Renal cortical epithelial cell (primary cell): Measurements from ENCODE around the gene CWC22. TPM values are rescaled to one million over a fixed set of nuclear protein-coding genes. Genes with fewer than 3 reads are reported as not detected.
"Not testable (repeated sequence)": the region's sequence is repeated elsewhere in the genome, so short reads cannot be mapped to it uniquely, and the experiment has no call there.

ENCODE experiments used
- DNase-seq: peaks from one replicate; pipeline ENCODE4 v3.0.0-alpha.2; 2011; ENCODE audit warnings: low read depth
- total RNA-seq: library from RNA; depleted of rRNA; stranded (reverse); fragments of >200 nt; gene quantifications from 2 replicates; pipeline ENCODE4 v1.2.3, GENCODE V29; 2014

CWC22 gene
- total RNA-seq, 1 donor from 2014 or later, result 25.9 TPM

DNA sequence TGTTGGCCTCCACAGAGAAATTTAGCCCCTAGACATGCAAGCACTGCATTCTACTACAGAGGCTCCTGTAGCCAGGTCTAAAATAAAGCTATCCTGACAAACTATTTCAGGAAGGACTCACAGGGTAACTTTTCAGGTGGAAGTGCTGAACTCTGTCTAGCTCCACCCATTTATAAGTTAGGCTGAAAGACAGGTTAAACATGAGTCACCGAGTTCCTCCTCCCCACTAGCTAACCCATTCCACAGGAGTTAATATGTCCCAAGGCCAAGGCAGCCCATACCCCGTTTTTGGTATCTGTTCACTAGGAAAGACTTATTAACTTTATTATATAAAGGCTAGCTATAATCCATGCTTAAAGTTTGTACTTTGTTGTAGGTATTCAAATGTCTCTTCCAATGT is 3.5 kb downstream of the CWC22 start:
- peak; percentile 73 for DNase-seq

DNA sequence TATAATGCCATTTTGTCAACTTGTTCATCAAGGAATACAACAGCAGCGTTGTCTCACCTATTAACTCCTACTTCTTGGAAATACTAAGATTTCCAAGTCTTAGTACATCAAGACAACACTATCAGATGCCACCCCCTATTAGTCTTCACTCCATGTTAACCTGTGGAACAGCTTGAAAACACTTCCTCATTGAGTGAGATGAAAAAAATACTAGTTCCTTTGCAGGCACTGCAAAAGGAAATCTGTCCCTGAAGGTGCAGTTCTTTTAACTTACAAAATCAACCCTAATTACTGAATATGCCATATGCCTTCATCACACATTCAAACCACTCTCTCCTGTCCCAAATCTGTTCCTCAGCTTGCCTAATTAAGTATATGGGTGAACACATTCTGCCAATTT is 4.0 kb downstream of the CWC22 start:
- no peak for DNase-seq

DNA sequence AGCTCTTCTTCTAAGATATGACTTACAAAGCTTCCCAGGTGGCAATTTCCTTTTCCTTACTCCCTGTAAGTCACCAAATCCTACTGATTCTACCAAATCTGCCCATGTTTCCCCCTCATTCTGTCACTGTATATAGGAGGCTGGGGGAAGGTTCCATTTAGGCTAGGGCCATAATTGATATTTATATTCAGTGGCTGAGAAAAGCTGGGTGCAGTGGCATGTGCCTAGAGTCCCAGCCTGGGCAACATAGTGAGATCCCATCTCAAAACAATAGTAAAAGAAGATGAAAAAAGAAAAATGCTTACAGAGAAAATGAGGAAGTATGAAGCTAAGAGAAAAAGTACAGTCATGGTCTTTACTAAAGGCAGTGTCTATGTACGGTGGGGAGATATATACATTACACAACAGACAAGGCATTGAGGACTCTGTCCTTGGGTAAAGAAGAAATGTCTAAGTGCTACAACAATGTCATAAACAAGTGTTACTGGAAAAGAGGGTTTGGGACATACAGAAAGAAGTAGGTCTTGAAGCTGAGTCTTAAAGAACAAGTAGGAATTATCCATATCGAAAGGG is 4.8 kb downstream of the CWC22 start:
- DNase-seq, result no peak

DNA sequence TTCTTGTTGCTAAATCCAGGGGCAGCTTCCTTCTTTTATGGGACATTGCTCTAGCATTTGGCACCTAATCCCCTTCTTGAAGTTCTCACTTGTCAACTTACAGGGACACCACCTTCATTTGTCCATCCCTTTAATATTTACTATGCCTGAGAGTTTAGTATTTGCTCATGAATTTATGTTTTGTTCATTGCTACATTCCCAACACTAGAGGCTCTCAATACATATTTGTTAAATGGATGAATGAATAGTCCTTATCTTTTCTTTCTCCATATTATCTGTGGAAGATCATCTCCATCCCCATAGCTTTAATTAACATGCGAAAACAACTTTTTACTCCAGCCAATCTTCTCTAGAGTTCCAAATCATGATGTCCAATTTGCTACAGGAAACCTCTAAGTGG is 5.4 kb downstream of the CWC22 start:
- DNase-seq, result no peak

DNA sequence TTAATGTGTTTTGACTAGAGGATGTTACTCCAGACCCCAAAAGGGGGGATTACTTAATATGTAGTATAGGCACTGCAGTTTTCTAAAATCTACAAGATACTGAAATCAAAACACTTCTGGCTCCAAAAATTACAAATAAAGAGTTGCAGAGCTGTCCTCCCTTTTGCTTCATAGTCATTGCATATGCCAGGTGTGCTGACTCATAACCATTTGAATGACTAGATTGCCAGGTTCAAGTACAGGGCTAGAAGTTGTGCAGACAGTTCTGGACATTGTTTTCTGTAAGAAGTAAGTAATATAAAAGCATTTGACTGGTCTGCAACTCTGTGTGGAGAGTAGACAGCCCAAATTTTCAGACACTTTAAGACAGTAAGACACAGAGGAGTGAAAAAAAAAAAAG is 6.7 kb downstream of the CWC22 start:
- DNase-seq, result peak; percentile 22

DNA sequence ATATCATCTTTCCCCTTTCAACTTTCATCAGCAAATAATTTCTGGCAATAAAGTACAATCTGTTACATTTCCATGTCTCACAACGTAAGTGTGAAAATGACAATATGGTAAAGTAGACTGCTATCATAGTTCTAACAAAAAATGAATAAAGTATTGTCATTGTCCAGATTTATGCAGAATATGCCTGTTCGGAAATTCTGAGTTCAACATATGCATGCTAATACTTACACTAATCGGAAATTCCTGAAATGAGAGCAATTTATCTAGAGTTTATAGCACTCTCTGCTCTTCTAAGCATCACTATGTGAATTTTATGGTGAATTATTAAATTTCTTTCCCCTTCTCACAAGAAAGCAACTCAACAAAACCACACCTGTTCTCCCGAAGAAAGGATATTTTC is 8.1 kb downstream of the CWC22 start:
- no peak for DNase-seq

DNA sequence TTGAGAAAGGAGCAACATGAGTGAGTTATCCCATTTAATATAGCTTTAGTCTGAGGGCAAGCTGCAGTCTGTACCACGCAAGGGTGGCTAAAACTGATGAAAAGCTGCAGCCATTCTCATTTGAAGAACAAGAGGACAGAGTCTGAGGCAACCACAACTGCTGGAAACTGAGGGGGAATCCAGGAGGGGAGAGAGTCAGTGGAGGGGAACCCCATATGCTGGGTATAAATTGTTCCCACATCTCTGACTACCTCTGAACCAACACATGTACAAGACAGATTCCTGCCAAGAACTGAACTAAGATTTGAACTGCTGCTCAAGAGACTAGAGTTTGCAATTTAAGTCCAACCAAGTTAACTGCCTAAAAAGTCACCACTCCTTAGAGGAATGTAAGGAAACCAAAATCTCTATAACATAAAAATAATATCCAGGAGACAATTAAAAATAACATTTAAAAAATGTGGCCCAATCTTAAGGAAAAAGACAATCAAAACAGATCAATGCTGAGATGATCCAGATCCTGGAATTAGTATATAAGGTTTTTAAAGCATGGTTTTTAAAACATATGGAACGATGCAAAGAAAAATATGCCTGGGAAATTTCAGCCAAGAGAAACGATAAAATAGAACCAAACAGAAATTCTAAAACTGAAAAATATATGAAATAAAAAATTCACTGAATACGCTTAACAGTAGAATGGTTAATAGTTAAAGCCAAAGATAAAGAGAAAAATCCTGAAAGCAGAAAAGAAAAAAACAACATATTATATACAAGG is 11.2 kb downstream of the CWC22 start:
- DNase-seq, result no peak

DNA sequence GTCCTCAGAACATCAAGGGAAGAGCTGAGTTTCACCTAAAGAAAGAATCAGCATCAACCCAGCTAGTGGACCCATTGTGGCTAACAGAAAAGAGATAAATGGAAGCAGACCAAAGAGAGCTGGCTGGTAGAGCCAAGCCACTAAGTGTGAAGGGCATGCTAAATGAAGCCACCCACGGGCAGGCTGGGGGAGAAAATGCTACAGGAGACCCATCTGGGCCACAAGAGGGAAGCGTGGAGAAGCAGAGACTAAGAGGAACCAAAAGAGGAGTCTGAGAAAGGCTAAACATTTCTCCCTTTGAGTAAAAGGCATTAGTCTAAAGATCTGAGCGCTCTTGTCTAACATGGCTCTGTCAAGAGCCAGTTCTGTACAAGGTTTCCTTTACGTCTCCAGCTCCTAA is 15.8 kb downstream of the CWC22 start:
- peak; percentile 14 for DNase-seq

DNA sequence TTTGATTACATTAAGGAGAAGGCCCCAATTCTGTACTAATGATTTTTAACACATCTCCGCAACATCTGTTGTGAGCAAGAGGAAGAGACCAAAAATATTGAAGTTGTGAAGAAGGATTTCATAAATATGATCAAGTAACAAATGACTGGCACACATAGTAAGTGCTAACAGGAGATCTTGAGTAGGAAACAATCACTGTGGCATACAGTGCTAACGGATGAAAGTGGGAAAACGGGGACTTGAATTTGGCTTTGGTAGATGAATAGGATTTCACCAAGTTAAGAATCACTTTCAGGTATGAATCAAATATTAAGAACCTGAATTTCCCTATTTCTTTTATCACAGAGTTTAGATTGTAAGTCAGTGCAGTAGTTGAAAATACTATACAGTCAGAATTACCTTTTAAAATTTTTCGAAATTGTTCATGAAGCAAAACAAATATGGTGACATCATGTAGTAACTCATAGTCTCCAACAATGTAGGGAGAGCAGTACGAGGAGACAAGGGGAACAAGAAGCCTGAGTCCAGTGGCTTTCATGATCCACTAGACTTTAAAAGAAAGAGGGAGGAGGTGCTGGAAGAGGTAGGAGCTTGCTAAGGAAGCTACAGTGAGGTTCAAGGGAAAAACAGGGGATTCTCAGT is 16.3 kb downstream of the CWC22 start:
- DNase-seq, result no peak

DNA sequence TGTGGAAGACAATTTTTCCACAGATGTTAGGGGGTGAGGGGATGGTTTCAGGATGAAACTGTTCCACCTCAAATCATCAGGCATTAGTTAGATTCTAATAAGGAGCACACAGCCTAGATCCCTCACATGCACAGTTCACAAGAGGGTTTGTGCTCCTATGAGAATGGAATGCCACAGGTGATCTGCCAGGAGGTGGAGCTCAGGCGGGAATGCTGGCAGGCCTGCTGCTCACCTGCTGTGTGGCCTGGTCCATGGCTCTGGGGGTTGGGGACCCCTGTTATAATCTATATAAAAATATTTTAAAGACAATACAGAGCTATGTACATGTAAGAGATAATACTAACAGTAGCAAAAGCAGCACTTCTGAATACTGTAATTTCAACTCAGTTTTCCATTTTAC is 19.2 kb downstream of the CWC22 start:
- no peak for DNase-seq

DNA sequence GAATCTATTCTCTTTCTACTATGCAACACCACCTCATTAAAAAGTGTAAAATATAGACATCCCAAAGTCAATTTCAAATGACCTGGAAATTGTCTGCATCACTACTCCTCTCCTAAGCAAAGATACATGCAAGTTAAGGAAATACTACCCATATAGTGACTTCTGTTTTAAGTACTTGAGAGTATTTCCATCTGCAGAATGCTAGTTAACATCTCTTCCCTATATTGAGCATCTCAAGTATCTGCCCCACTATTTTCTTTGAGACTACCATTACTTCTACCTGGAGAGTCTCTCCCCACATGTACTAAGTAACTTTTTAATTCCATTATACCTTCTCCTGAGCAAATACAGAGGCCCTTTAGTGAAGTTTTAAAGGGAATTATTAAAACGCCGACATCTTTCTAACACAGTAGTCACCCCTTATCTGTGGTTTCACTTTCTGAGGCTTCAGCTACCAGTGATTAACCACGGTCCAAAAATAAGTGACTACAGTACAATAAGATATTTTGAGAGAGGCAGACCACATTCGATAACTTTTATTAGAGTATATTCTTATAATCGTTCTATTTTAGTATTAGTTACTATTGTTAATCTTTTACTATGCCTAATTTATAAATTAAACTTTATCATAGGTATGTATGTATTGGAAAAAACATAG is 21.8 kb downstream of the CWC22 start:
- DNase-seq, result no peak

DNA sequence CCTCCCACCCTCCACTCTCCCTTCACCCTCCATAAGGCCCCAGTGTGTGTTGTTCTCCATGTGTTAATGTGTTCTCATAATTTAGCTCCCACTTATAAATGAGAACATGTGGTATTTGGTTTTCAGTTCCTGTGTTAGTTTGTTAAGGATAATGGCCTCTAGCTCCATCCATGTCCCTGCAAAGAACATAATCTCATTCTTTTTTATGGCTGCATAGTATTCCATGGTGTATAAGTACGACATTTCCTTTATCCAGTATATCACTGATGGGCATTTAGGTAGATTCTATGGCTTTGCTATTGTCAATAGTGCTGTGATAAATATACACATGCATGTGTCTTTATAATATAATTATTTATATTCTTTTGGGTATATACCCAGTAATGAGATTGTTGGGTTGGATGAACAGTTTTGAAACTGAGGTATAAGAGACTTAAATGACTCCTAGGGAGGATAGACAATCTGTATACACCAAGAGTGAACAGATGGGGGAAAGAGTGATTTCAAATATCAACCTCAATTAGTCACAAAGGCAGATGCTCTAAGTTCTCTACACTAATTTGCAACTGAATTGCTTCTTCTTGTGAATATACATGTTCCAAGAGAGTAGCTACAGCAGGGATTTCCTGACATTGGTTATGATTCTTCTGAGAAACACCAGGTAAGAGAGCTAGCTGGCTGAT is 23.7 kb downstream of the CWC22 start:
- DNase-seq, result no peak

DNA sequence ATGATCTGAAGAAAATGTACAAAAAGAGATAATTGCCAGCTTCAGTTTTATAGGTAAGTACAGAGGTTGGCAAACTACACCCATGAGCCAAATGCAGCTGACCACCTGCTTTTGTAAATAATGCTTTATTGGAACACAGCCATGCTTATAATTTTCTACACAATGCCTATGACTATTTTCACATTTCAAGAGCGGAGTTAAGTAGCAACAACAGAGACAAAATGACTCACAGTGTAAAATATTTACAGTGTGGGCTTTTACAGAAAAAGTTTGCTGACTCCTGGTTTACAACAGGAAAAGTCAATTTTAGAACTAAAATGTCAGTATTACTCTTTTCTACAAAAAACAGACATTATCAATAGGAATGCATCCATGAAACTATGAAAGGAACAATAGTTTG is 26.0 kb downstream of the CWC22 start:
- DNase-seq, result peak; percentile 56

DNA sequence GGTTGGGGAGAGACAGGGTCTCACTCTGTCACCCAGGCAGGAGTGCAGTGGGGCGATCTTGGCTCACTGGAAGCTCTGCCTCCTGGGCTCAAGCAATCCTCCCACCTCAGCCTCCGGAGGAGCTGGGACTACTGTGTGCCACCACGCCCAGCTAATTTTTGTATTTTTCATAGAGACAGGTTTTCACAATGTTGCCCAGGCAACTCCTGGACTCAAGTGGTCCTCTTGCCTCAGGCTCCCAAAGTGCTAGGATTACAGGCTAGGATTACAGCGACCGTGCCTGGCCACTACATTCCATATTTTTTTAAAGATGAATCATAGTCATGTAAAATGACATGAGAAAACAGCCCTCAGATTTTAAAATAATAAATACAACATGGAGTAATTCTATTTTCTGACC is 32.3 kb downstream of the CWC22 start:
- DNase-seq, result no peak

DNA sequence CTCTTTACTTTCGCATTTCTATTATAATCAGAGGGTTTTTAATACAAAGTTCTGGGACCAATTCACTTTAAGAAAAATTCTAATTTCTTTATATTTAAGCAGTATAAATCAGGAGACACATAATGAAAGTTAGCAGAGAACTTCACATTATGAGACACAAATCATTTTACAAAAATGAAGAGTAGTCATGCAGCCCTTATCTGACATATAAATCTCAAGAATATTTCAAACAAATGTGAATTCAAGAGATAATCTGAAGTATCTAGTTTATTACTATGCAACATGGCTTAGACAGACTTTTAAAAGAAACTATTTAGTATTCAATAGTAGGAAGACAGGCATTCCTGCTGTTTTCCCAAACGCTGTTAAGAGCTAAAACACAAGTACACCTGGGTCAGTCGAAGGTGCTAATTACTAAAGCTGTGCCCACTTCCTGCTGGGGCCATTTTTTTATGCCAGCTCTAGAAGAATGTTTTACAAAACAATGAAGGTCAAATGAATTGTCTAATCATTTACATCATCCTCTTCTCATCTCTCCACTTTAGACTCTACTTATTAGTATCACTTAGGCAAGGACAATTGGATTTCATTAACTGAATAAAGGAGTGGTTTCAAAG is 40.2 kb downstream of the CWC22 start:
- peak; percentile 11 for DNase-seq

DNA sequence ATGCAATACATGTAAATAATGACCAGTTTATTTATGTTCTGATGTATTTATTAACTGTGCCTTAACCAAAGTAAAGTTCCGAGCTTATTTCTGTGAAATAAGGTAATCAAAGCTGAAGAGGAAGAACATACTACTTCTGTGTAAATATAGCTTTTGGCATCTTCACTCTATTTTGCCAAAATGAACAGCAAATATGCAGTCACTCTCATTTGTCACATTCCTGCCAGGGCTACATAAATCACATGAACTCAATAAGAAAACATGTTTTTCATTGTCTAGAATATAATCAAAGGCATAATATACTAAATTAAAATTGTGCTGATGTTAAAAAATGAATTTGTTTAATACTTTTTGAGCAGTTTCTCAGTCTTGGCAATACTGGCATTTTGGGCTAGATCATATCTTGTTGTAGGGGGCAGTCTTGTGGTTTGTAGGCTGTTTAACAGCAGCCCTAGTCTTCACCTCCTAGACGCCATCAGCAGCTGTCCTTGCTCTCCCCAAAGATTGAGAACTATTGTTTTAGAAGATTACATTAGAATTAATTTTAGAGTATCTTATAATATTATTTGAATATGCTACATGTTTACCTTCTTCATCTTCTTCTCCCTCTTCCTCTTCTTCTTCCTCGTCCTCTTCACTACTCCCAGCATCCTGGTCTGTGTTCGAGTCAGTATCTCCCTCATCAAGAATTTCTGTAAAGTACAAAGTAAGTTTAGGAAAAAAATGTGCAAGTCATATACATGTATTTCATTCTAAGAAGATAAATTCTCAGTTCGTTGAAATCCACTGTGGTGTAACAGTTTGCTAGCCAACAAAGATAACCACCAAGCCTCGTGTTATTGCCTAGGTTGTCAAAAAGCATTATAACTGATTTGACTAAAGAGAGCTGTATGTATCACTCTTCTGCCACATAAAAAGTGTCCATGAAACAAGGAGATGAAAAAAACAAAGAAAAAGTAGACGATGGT is 41.5 kb downstream of the CWC22 start:
- no peak for DNase-seq

DNA sequence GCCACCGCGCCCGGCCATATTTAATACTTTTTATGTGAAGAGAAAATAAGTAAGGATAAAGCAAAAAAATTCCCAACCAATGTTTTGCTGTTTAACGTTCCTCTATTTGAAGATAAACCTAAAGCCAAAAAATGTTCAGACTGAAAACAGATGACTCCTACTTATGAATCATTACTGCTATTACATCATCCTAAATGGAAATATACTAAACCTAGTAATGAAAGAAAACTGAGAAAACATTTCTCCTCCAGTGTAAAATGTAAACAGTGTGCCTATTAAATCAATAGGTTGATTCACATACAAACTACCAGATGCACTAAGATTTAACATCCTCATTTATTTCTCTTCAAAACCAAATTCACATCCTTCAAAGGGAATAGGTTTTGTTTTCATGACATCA is 43.5 kb downstream of the CWC22 start:
- DNase-seq, result peak; percentile 4

DNA sequence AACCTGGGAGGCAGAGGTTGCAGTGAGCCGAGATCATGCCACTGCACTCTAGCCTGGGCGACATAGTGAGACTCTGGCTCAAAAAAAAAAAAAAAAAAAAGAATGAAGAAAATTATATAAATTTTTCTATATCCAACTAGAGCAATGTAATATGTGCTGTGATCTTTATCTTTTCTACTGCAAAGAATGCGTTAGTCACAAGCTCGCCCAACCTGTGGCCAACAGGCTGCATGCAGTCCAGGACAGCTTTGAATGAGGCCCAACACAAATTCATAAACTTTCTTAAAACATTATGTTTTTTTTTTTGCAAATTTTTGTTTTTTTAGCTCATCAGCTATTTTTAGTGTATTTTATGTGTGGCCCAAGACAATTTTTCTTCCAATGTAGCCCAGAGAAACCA is 48.8 kb downstream of the CWC22 start:
- DNase-seq, result not testable (repeated sequence)

DNA sequence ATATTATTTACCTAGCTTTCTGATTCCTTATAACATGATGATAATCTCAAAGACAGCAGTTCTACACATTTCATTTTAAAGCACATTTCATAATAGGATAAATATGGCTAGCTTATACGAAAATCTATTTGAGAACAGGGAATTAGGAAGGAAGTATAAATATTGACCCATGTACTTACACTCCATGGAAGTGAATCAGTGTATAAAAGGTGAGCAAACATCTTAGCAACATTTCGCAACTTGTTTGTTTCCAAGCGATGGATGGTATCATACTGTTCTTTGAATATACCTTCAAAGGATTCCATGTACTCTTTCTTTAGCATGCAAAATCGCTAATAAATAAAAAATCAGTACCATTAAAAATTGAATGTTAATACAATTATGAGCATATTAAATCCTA is 53.1 kb downstream of the CWC22 start:
- peak; percentile 9 for DNase-seq

DNA sequence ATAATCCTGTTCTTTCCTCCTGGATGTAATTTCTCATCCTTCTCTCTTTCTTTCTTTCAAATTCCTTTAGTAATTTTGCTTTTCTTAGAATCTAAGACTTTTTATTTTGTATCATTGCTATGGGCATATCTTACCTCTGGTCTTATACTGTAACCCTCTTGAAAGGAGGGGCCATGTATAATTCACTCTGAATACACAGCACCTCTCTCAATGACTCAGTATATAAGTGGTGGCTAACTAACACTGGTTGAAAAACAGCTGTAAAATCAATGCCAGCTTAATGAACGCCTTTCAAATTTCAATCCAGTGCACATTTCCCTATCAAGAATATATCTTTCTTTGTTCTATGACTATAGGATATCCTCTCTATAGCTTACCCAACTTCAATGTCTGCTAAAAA is 53.7 kb downstream of the CWC22 start:
- no peak for DNase-seq

DNA sequence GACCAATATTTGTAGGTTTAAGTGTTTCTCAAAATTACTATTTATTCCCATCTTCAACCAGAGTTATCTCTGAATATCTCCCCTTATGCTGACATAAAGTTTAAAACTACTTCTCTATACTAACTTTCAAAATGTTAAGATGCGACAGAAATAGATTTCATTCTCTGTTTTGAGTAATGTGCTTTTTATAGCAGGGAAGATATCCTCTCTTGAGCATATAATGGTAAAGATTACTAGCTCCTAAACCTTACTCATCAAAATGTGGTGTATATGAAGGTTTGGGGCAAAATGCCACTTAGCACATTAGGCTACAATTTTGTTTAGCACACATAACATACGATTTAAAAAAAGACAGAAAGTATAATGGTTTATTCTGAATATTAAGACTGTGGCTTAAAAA is 54.4 kb downstream of the CWC22 start:
- DNase-seq, result no peak
